ENCODE data around the gene ACP5.

- TF ChIP-seq POLR2A (IDR thresholded peaks at IDR 0.05) (peak in 1 of 2 donors; percentile 47), CTCF (IDR thresholded peaks at IDR 0.05) (peak in 3 of 4 experiments; percentile 33 to 39 (median 37))
Observed at GRCh38 chr19:11551603-11552235, 25.7 kb downstream of the ACP5 start.

Data from uterus (tissue), 2 donors.